Activated T-helper 1 cell treated with anti-CD3 and anti-CD28 coated beads, Interleukin-12 subunit alpha, Interleukin-12 subunit beta, Interleukin-2, Interleukin-4 antibody, amounts not matched to agents 30 ng/mL and 10 ng/mL and 1 ng/mL, durations not matched to agents 14 hours and 24 hours and 36 hours (primary cell): ENCODE measurements around the gene UQCRQ. TPM values are rescaled to one million over a fixed set of nuclear protein-coding genes. Genes with fewer than 3 reads are reported as not detected.
"Not testable (repeated sequence)": the region's sequence is repeated elsewhere in the genome, so short reads cannot be mapped to it uniquely, and the experiment has no call there.

Experiments used
- DNase-seq: peaks from one replicate; pipeline ENCODE4 v3.0.0; 2021; ENCODE audit warnings: low spot score
- H3K27ac Mint-ChIP-seq: one replicate; pipeline ENCODE4 v1.8.0; 2021; ENCODE audit warnings: mild to moderate bottlenecking, mixed read lengths
- H3K27me3 Mint-ChIP-seq: one replicate; pipeline ENCODE4 v1.8.0; 2022; ENCODE audit warnings: mild to moderate bottlenecking, moderate library complexity, mixed read lengths; ENCODE audit not compliant: insufficient read depth
- H3K36me3 Mint-ChIP-seq: one replicate; pipeline ENCODE4 v1.8.0; 2021; ENCODE audit warnings: low read depth, mixed read lengths
- H3K4me1 Mint-ChIP-seq: one replicate; pipeline ENCODE4 v1.8.0; 2021; ENCODE audit warnings: low read depth, mixed read lengths
- H3K4me3 Mint-ChIP-seq: one replicate; pipeline ENCODE4 v1.8.0; 2021; ENCODE audit warnings: mild to moderate bottlenecking, moderate library complexity, mixed read lengths
- H3K9me3 Mint-ChIP-seq: one replicate; pipeline ENCODE4 v1.8.0; 2021; ENCODE audit warnings: mixed read lengths
- intact Hi-C: fragments of 100-400 bp; cut with micrococcal nuclease; formaldehyde crosslinking; loops from one replicate; pipeline ENCODE4 v1.15.1; 2024
- total RNA-seq: library from RNA; stranded (reverse); gene quantifications from 2 replicates; pipeline ENCODE4 v1.2.3, GENCODE V29; 2022

Gene UQCRQ
- total RNA-seq, 1 donor from 2014 or later, result 410 TPM

DNA sequence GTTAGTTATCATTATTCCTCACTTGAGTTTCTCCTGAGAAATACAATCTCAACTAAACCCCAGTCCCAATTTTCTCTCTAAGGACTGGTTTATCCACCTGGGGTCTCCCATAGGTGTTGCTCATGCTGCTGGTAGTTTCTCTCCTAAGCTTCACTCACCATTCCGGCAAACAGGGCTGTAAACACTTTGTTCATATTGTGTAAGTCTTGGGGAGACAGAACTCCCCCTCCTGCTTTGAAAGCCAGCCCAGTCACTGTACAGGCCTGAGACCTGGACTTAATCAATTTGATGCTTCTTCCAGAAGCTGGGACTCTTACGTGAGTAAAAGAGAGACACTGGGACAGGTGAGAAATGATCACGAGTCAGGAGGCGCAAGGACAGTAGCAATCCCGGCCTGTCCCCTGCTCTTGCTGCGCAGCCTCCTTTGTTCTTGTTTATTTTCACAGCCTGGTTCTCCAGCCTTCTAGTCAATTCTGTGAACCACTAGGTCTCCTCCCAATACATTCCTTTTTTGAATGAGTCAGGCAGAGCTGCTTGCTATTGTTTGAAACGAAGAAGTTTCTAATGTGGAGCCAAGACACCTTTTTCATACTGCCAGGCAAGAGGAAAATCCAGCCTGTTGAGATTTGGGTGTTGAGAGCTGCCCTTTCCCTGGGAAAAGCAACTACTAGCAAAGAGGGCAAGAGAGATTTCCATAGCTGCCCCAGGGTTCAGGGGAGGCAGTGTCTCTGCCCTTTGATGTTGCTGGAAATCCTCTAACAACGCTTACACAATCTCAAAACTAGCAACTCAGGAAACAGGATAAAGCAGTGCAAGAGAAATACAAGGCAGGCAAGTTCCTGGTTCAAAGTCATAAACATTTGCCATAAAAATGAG lies 26.8 kb upstream of the UQCRQ start:
- DNase-seq, result no peak
- intact Hi-C loops, result no loop called here
- no peaks in the 10 kb centered on the region for H3K9me3 Mint-ChIP-seq
- H3K27ac Mint-ChIP-seq, result no peak overlapping the region
- H3K4me1 Mint-ChIP-seq, result no peaks in the 10 kb centered on the region
- H3K4me3 Mint-ChIP-seq, result no peak overlapping the region
- no peaks in the 10 kb centered on the region for H3K27me3 Mint-ChIP-seq
- no peaks in the 10 kb centered on the region for H3K36me3 Mint-ChIP-seq

GRCh38 chr5:132840313-132840712 lies 26.1 kb upstream of the UQCRQ start:
- Mint-ChIP-seq H3K9me3 (no peaks in the 10 kb centered on the region), H3K27ac (no peak overlapping the region), H3K4me3 (no peak overlapping the region), H3K27me3 (no peaks in the 10 kb centered on the region), H3K36me3 (no peaks in the 10 kb centered on the region), H3K4me1 (no peaks in the 10 kb centered on the region)
- intact Hi-C loops, result no loop called here
- DNase-seq, result no peak

DNA sequence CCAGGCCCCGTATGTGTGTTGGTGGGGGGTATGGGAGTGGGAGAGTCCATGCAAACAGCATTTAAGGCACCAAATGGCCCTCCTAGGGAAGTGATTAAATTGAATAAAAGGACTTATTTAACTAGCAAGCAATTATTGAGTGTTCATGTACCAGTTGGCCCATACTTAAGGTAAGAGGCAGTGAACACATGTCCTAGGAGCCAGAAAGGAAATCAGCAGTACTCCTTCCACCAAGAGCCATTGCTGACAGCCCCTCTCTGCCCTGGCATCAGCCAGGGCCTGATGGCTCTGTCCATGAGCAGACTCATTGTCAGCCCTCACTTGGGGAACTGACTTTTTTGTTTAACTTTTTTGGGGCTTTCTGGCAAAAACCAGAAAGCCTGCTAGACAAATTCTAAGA lies 25.5 kb upstream of the UQCRQ start:
- Mint-ChIP-seq H3K27ac (no peak overlapping the region), H3K36me3 (no peaks in the 10 kb centered on the region), H3K27me3 (no peaks in the 10 kb centered on the region), H3K9me3 (no peaks in the 10 kb centered on the region), H3K4me1 (no peaks in the 10 kb centered on the region), H3K4me3 (no peak overlapping the region)
- no peak for DNase-seq
- intact Hi-C loops, result no loop called here

- DNase-seq, result no peak
- no peak overlapping the region for H3K27ac Mint-ChIP-seq
- intact Hi-C loops, result no loop called here
Measured at GRCh38 chr5:132841305-132841704, 25.1 kb upstream of the UQCRQ start.

GRCh38 chr5:132848270-132848669 lies 18.2 kb upstream of the UQCRQ start:
- no peak for DNase-seq
- no peaks in the 10 kb centered on the region for H3K9me3 Mint-ChIP-seq
- H3K4me1 Mint-ChIP-seq, result no peaks in the 10 kb centered on the region
- peaks cover 7% of the 10 kb centered on the region for H3K27me3 Mint-ChIP-seq
- no peak overlapping the region for H3K4me3 Mint-ChIP-seq
- H3K36me3 Mint-ChIP-seq, result no peaks in the 10 kb centered on the region
- H3K27ac Mint-ChIP-seq, result no peak overlapping the region
- intact Hi-C loops, result no loop called here

More at GRCh38 chr5:132841305-132841704, 25.1 kb upstream of the UQCRQ start:
- H3K36me3 Mint-ChIP-seq, result no peaks in the 10 kb centered on the region
- H3K9me3 Mint-ChIP-seq, result no peaks in the 10 kb centered on the region
- H3K4me1 Mint-ChIP-seq, result no peaks in the 10 kb centered on the region
- H3K27me3 Mint-ChIP-seq, result peaks cover 2% of the 10 kb centered on the region
- no peak overlapping the region for H3K4me3 Mint-ChIP-seq

- H3K36me3 Mint-ChIP-seq, result no peaks in the 10 kb centered on the region
- peaks cover 7% of the 10 kb centered on the region for H3K27me3 Mint-ChIP-seq
- no peaks in the 10 kb centered on the region for H3K9me3 Mint-ChIP-seq
- no peak overlapping the region for H3K4me3 Mint-ChIP-seq
- no peak overlapping the region for H3K27ac Mint-ChIP-seq
- no peaks in the 10 kb centered on the region for H3K4me1 Mint-ChIP-seq
- DNase-seq, result no peak
- intact Hi-C loops, result no loop called here
Measured at GRCh38 chr5:132849347-132849746, 17.1 kb upstream of the UQCRQ start.

DNA sequence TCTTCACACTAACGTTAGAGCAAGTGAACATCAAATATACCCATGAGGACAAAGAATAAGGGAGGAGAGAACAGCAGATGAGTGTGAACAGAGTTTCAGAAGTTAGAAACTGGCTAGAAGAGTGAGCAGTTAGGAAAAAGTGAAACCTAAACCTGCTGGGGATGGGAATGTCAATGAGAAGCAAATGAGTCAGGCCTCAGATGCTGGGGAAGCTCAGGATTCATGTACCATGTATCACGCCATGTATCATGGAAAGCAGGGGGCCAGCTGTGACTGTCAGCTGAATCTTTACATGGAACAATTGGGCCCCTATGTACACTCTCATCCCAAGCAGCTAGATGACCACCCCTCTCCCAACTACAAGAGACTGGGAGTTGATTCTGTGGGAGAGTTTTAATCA lies 16.4 kb upstream of the UQCRQ start:
- no peak overlapping the region for H3K27ac Mint-ChIP-seq
- no peaks in the 10 kb centered on the region for H3K9me3 Mint-ChIP-seq
- DNase-seq, result no peak
- intact Hi-C loops, result no loop called here
- no peak overlapping the region for H3K4me3 Mint-ChIP-seq
- peaks cover 7% of the 10 kb centered on the region for H3K27me3 Mint-ChIP-seq
- no peaks in the 10 kb centered on the region for H3K36me3 Mint-ChIP-seq
- H3K4me1 Mint-ChIP-seq, result no peaks in the 10 kb centered on the region

GRCh38 chr5:132853323-132853722 lies 13.1 kb upstream of the UQCRQ start:
- H3K4me3 Mint-ChIP-seq, result no peak overlapping the region
- no peaks in the 10 kb centered on the region for H3K9me3 Mint-ChIP-seq
- intact Hi-C loops, result no loop called here
- peaks cover 6% of the 10 kb centered on the region for H3K27me3 Mint-ChIP-seq
- DNase-seq, result no peak
- H3K36me3 Mint-ChIP-seq, result no peaks in the 10 kb centered on the region
- no peaks in the 10 kb centered on the region for H3K4me1 Mint-ChIP-seq
- H3K27ac Mint-ChIP-seq, result no peak overlapping the region

DNA sequence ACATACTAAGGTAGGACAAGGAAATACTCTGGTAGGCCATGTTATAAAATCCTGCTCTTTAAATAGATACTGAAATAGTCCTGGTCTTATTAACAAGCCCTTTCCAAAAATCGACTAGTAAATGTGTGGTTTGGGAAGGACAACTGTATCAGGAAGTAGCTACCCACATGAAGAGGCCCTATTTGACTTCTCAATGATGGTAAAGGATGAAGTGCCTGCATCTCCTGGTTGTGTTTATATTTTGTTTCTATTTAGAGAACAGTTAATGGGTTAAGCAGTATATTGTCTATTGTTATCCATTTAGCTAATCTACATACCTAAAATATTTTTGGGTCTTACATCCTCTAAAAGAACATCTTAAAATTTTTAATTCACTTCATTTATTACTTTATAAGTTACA lies 12.7 kb upstream of the UQCRQ start:
- DNase-seq, result no peak
- Mint-ChIP-seq H3K27ac (no peak overlapping the region), H3K4me1 (no peaks in the 10 kb centered on the region), H3K27me3 (peaks cover 6% of the 10 kb centered on the region), H3K36me3 (no peaks in the 10 kb centered on the region), H3K4me3 (no peak overlapping the region), H3K9me3 (no peaks in the 10 kb centered on the region)
- intact Hi-C loops, result no loop called here

DNA sequence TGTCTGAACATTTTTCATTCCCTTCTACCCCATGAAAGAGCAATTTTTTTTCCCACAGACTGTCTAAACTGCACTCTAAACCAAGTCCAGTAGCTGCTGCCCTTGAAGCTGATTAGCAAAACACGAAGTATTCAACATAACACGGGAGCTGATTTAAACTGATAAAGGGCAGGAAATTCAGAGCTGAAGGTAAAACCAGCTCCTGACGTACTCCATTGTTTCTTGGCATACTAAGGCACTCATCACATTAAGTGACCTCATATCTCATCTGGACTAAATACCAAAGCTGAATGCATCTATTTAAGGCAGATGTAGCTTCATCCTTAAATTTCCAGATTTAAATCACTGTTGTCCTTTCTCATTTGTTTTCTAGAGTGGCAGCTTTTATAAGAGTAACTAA lies 12.1 kb upstream of the UQCRQ start:
- Mint-ChIP-seq H3K9me3 (no peaks in the 10 kb centered on the region), H3K4me1 (no peaks in the 10 kb centered on the region), H3K27ac (no peak overlapping the region), H3K4me3 (no peak overlapping the region), H3K36me3 (no peaks in the 10 kb centered on the region), H3K27me3 (peaks cover 6% of the 10 kb centered on the region)
- intact Hi-C loops, result no loop called here
- DNase-seq, result no peak

GRCh38 chr5:132854992-132855391 lies 11.4 kb upstream of the UQCRQ start:
- H3K27ac Mint-ChIP-seq, H3K27me3 Mint-ChIP-seq, H3K4me1 Mint-ChIP-seq, intact Hi-C loops, DNase-seq, H3K36me3 Mint-ChIP-seq, H3K9me3 Mint-ChIP-seq, H3K4me3 Mint-ChIP-seq: not testable (repeated sequence)

DNA sequence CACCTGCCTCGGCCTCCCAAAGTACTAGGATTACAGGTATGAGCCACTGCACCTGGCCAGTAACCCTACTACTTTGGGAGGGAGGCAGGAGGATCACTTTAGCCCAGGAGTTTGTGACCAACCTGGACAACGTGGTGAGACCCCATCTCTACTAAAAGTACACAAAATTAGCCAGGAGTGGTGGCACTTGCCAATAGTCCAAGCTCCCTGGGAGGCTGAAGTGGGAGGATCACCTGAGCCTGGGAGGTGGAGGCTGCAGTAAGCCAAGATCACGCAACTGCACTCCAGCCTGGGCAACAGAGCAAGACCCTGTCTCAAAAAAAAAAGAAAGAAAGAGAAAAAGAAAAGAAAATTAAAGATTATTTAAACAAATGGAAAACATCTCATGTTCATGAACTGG lies 10.4 kb upstream of the UQCRQ start:
- Mint-ChIP-seq H3K27ac (no peak overlapping the region), H3K27me3 (peaks cover 4% of the 10 kb centered on the region), H3K36me3 (no peaks in the 10 kb centered on the region), H3K4me1 (peaks cover 6% of the 10 kb centered on the region), H3K9me3 (no peaks in the 10 kb centered on the region), H3K4me3 (no peak overlapping the region)
- intact Hi-C loops, result no loop called here
- DNase-seq, result no peak

DNA sequence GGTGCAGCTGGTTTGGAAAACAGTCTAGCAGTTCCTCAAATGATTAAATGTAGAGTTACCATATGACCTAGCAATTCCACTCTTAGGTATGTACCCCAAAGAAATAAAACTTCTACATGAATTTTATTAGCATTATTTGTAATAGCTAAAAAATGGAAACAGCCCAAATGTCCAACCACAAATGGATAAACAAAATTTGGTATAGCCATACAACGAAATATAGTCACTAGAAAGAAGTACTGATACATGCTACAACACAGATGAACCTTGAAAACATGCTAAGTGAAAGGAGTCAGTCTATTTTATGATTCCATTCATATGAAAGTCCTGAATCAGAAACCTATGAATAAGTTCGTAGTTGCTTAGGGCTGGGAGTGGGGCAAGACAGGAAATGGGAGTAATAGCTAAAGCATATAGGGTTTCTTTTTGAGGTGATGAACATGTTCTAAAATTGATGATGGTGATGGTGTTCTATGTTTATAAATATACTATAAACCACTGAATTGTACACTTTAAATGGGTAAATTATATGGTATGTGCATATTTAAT lies 6.5 kb upstream of the UQCRQ start:
- intact Hi-C loops, result no loop called here
- peaks cover 6% of the 10 kb centered on the region for H3K4me1 Mint-ChIP-seq

More for the DNA sequence above, 6.5 kb upstream of the UQCRQ start:
- Mint-ChIP-seq H3K4me3 (no peak overlapping the region), H3K27me3 (peaks cover 4% of the 10 kb centered on the region), H3K27ac (no peak overlapping the region), H3K36me3 (no peaks in the 10 kb centered on the region), H3K9me3 (no peaks in the 10 kb centered on the region)
- no peak for DNase-seq
